Stimulated activated CD4-positive, alpha-beta T cell treated with anti-CD3 and anti-CD28 coated beads, Interleukin-4, amount 100 ng/mL, for 4 hours (primary cell): ENCODE results near the gene CLVS2.

Source experiments
- DNase-seq, 2 experiments: peaks; one replicate each; pipeline ENCODE4 v3.0.0-alpha.2; 2020

Gene CLVS2

GRCh38 chr6:123027408-123027807, 31.4 kb downstream of the CLVS2 start:
- DNase-seq = no peak

- no peak for DNase-seq
Observed at GRCh38 chr6:123028263-123028662, 32.2 kb downstream of the CLVS2 start.

- DNase-seq = no peak
Observed at GRCh38 chr6:123030282-123030681, 34.2 kb downstream of the CLVS2 start.

GRCh38 chr6:123036648-123037047, 40.6 kb downstream of the CLVS2 start:
- no peak for DNase-seq

- DNase-seq = no peak
Observed at GRCh38 chr6:123039431-123039830, 43.4 kb downstream of the CLVS2 start.

- DNase-seq = no peak
Observed at GRCh38 chr6:123042401-123042800, 46.4 kb downstream of the CLVS2 start.

- no peak for DNase-seq
Observed at GRCh38 chr6:123044341-123044860, 48.4 kb downstream of the CLVS2 start.

GRCh38 chr6:123053602-123054225, 57.7 kb downstream of the CLVS2 start:
- no peak for DNase-seq

GRCh38 chr6:123055256-123055655, 59.2 kb downstream of the CLVS2 start:
- no peak for DNase-seq

GRCh38 chr6:123062670-123063069, 66.6 kb downstream of the CLVS2 start:
- no peak for DNase-seq

- DNase-seq = no peak
Observed at GRCh38 chr6:123064038-123064437, 68.0 kb downstream of the CLVS2 start.

- no peak for DNase-seq
Observed at GRCh38 chr6:123074616-123075015, 78.6 kb downstream of the CLVS2 start.

- no peak for DNase-seq
Observed at GRCh38 chr6:123085403-123085802, 89.4 kb downstream of the CLVS2 start.

- DNase-seq = no peak
Observed at GRCh38 chr6:123089226-123089625, 93.2 kb downstream of the CLVS2 start.

GRCh38 chr6:123091091-123091895, 95.3 kb downstream of the CLVS2 start:
- DNase-seq = no peak

- no peak for DNase-seq
Observed at GRCh38 chr6:123091896-123092271, 95.8 kb downstream of the CLVS2 start.

GRCh38 chr6:123094795-123095194, 98.8 kb downstream of the CLVS2 start:
- no peak for DNase-seq

GRCh38 chr6:123105561-123105960, 109.5 kb downstream of the CLVS2 start:
- no peak for DNase-seq

- no peak for DNase-seq
Observed at GRCh38 chr6:123116370-123116769, 120.3 kb downstream of the CLVS2 start.

GRCh38 chr6:123117145-123117908, 121.3 kb downstream of the CLVS2 start:
- no peak for DNase-seq

GRCh38 chr6:123118811-123119210, 122.8 kb downstream of the CLVS2 start:
- no peak for DNase-seq
